Left cardiac atrium (tissue), 4 donors: ENCODE measurements around the gene BTD. TPM values are rescaled to one million over a fixed set of nuclear protein-coding genes. Genes with fewer than 3 reads are reported as not detected.
"Not testable (repeated sequence)": the region's sequence is repeated elsewhere in the genome, so short reads cannot be mapped to it uniquely, and the experiment has no call there.

Experiments
- ATAC-seq, 2 donors: fragments of 200-7000 bp; cut with Tn5 transposase; one replicate each; pipeline ENCODE4 v1.9.1; 2020; ENCODE audit warnings: mild to moderate bottlenecking in 2 of 2, moderate library complexity in 2 of 2
- DNase-seq: peaks from one replicate; pipeline ENCODE4 v3.0.0-alpha.2; 2020
- intact Hi-C, 2 donors: fragments of 100-400 bp; cut with DNase I; formaldehyde crosslinking; loops; one replicate each; pipeline versions ENCODE4 v1.14.1 to v1.15.1; 2022 to 2023
- total RNA-seq, 2 donors: library from RNA; stranded (reverse); fragmentation: NEBNext Ultra II Directional; extraction: Animal tissue kit (Norgen Biotek cat#: 25700); gene quantifications; one replicate each; pipeline ENCODE4 v1.2.1, GENCODE V29; 2021
- donor health status: DM: no; HTN: yes; CAD: no.
- donor health status: DM: no; HTN: yes; CAD: no; lungs with severe emphysema.
- donor health status: DM: yes; HTN: yes; CAD: no.
- donor health status: Dilated cardiomyopathy.

The BTD gene
- total RNA-seq, 2 donors from 2014 or later: 11.4 to 16.0 TPM

- intact Hi-C loops: no loop called here
- no peak for ATAC-seq
- DNase-seq: no peak
Observed at GRCh38 chr3:15592968-15593367, 8.6 kb upstream of the BTD start.

GRCh38 chr3:15595955-15596354, 5.6 kb upstream of the BTD start:
- DNase-seq (no peak), ATAC-seq (no peak)

GRCh38 chr3:15601046-15601398, 523 bp upstream of the BTD start:
- peak; percentile 9 to 18 for ATAC-seq
- intact Hi-C loops: no loop called here

More at GRCh38 chr3:15595955-15596354, 5.6 kb upstream of the BTD start:
- intact Hi-C loops: no loop called here

GRCh38 chr3:15602146-15602536, 596 bp downstream of the BTD start:
- intact Hi-C loops: no loop called here
- no peak for DNase-seq
- peak in 1 of 2 donors; percentile 9 for ATAC-seq

More at GRCh38 chr3:15601046-15601398, 523 bp upstream of the BTD start:
- DNase-seq: no peak

- DNase-seq, ATAC-seq, intact Hi-C loops: not testable (repeated sequence)
Observed at GRCh38 chr3:15602816-15603215, 1.3 kb downstream of the BTD start.

- DNase-seq, ATAC-seq, intact Hi-C loops: not testable (repeated sequence)
Observed at GRCh38 chr3:15604584-15604983, 3.0 kb downstream of the BTD start.

GRCh38 chr3:15606434-15606891, 4.9 kb downstream of the BTD start:
- intact Hi-C loops: no loop called here
- ATAC-seq (no peak), DNase-seq (no peak)

- DNase-seq: no peak
- intact Hi-C loops: no loop called here
- peak; percentile 38 to 69 for ATAC-seq
Observed at GRCh38 chr3:15610082-15610759, 8.7 kb downstream of the BTD start.

- intact Hi-C loops: no loop called here
- peak in 1 of 2 donors; percentile 46 for ATAC-seq
Observed at GRCh38 chr3:15611018-15611417, 9.5 kb downstream of the BTD start.

GRCh38 chr3:15612001-15612400, 10.5 kb downstream of the BTD start:
- ATAC-seq (no peak), DNase-seq (no peak)
- intact Hi-C loops: no loop called here

More at GRCh38 chr3:15611018-15611417, 9.5 kb downstream of the BTD start:
- DNase-seq: no peak

GRCh38 chr3:15614958-15615357, 13.4 kb downstream of the BTD start:
- ATAC-seq: no peak
- intact Hi-C loops: no loop called here
- no peak for DNase-seq

- intact Hi-C loops: no loop called here
- DNase-seq (no peak), ATAC-seq (peak in 1 of 2 donors; percentile 29)
Observed at GRCh38 chr3:15616053-15616452, 14.5 kb downstream of the BTD start.

- not testable (repeated sequence) for DNase-seq, ATAC-seq
- intact Hi-C loops: loop anchor here (10.0 kb wide), 1 partner anchor 625 kb away; no protein-coding TSS in a partner anchor
Observed at GRCh38 chr3:15619659-15620464, 18.3 kb downstream of the BTD start.

GRCh38 chr3:15623535-15624440, 22.2 kb downstream of the BTD start:
- ATAC-seq (no peak), DNase-seq (no peak)
- intact Hi-C loops: loop anchor here (10.0 kb wide), 1 partner anchor 621 kb away; no protein-coding TSS in a partner anchor

GRCh38 chr3:15628967-15629366, 27.4 kb downstream of the BTD start:
- intact Hi-C loops: loop anchor here (10.0 kb wide), 1 partner anchor 616 kb away; no protein-coding TSS in a partner anchor
- DNase-seq (no peak), ATAC-seq (no peak)

- DNase-seq (peak; percentile 47), ATAC-seq (peak; percentile 93 to 94)
- intact Hi-C loops: loop anchor here (2.0 to 10.0 kb wide), 3 partner anchors 177 to 615 kb away; no protein-coding TSS in a partner anchor
Observed at GRCh38 chr3:15629860-15630597, 28.5 kb downstream of the BTD start.

GRCh38 chr3:15630646-15631350, 29.3 kb downstream of the BTD start:
- DNase-seq (no peak), ATAC-seq (peak; percentile 31 to 39)
- intact Hi-C loops: loop anchor here (2.0 to 5.0 kb wide), 2 partner anchors 177 to 180 kb away; no protein-coding TSS in a partner anchor
